GM12878 (cell line): ENCODE measurements around the gene SPG7. TPM values are rescaled to one million over a fixed set of nuclear protein-coding genes. Genes with fewer than 3 reads are reported as not detected.

ENCODE experiments used
- BACH1 ChIP-seq: fragments of 450-650 bp; IDR thresholded peaks from 2 replicates; pipeline ENCODE4 v1.6.1; 2017; ENCODE audit warnings: mild to moderate bottlenecking, borderline replicate concordance
- CREM ChIP-seq: IDR thresholded peaks from 2 replicates; pipeline ENCODE4 v1.6.1; 2014; ENCODE audit warnings: antibody characterized with exemption, low read depth
- EED ChIP-seq: sonication (generic); IDR thresholded peaks from 2 replicates; pipeline ENCODE4 v1.6.1; 2016; ENCODE audit warnings: antibody characterized with exemption, low read depth
- FOS ChIP-seq: IDR thresholded peaks from 3 replicates; pipeline ENCODE4 v1.6.1; 2011; ENCODE audit warnings: borderline replicate concordance; ENCODE audit not compliant: insufficient read length; ENCODE audit errors: extremely low read depth
- HCFC1 ChIP-seq: fragments of 150-350 bp; IDR thresholded peaks from 2 replicates; pipeline ENCODE4 v1.6.1; 2014; ENCODE audit warnings: low read length
- HDAC6 ChIP-seq: fragments of 200-600 bp; sonication (generic); IDR thresholded peaks from one replicate; pipeline ENCODE4 v1.8.0; 2017; ENCODE audit warnings: antibody characterized with exemption; ENCODE audit not compliant: unreplicated experiment
- HDGF ChIP-seq: fragments of 450-650 bp; IDR thresholded peaks from 2 replicates; pipeline ENCODE4 v1.6.1; 2016; ENCODE audit warnings: antibody characterized with exemption
- HSF1 ChIP-seq: fragments of 150-350 bp; IDR thresholded peaks from 2 replicates; pipeline ENCODE4 v1.6.1; 2014; ENCODE audit warnings: mild to moderate bottlenecking, low read depth, low read length
- KLF5 ChIP-seq: fragments of 450-650 bp; IDR thresholded peaks from 2 replicates; pipeline ENCODE4 v1.6.1; 2014; ENCODE audit warnings: mild to moderate bottlenecking; ENCODE audit not compliant: partially characterized antibody
- MAX ChIP-seq: IDR thresholded peaks from 2 replicates; pipeline ENCODE4 v1.6.1; 2012; ENCODE audit warnings: low read depth, low read length, improper control_type of control experiment
- MEF2B ChIP-seq: fragments of 450-650 bp; IDR thresholded peaks from 2 replicates; pipeline ENCODE4 v1.6.1; 2018; ENCODE audit warnings: mild to moderate bottlenecking, moderate library complexity; ENCODE audit not compliant: partially characterized antibody, poor library complexity, severe bottlenecking
- MYC ChIP-seq: IDR thresholded peaks from 2 replicates; pipeline ENCODE4 v1.6.1; 2011; ENCODE audit warnings: mild to moderate bottlenecking, low read length, moderate library complexity, inconsistent platforms; ENCODE audit not compliant: insufficient read depth, insufficient replicate concordance, insufficient read length, severe bottlenecking
- NFXL1 ChIP-seq: fragments of 450-650 bp; IDR thresholded peaks from 2 replicates; pipeline ENCODE4 v1.6.1; 2017; ENCODE audit warnings: antibody characterized with exemption, mild to moderate bottlenecking, borderline replicate concordance
- NKRF ChIP-seq: fragments of 450-650 bp; conservative IDR thresholded peaks from 2 replicates; pipeline ENCODE4 v1.6.1; 2017; ENCODE audit warnings: mild to moderate bottlenecking, moderate library complexity
- RAD51 ChIP-seq: fragments of 450-650 bp; IDR thresholded peaks from 2 replicates; pipeline ENCODE4 v1.6.1; 2016; ENCODE audit warnings: moderate library complexity, mild to moderate bottlenecking, inconsistent platforms
- SMARCA5 ChIP-seq: fragments of 450-650 bp; IDR thresholded peaks from 2 replicates; pipeline ENCODE4 v1.6.1; 2017; ENCODE audit warnings: mild to moderate bottlenecking
- ZNF622 ChIP-seq: fragments of 450-650 bp; IDR thresholded peaks from 2 replicates; pipeline ENCODE4 v1.6.1; 2017; ENCODE audit warnings: mild to moderate bottlenecking, inconsistent platforms
- ZZZ3 ChIP-seq: IDR thresholded peaks from 2 replicates; pipeline ENCODE4 v1.6.1; 2011; ENCODE audit warnings: low read depth; ENCODE audit not compliant: control insufficient read depth, insufficient read length
- polyA plus RNA-seq, 11 experiments: library from polyadenylated mRNA; depleted of rRNA in 4 of 11; unstranded in 6 of 11; stranded (reverse) in 5 of 11; fragments of >200 nt; fragmentation: Nextera tagmentation in 4 of 11; fragmentation: Illumina TruSeq in 1 of 11; extraction: Ambion mirVana in 4 of 11; extraction: Trizol in 1 of 11; gene quantifications; 1 replicate in 1 of 11; 2 replicates in 10 of 11; pipeline versions ENCODE4 v1.2.1 to v1.2.3, GENCODE V29; 2011 to 2016; ENCODE audit warnings: inconsistent platforms in 2 of 11, missing spikeins in 2 of 11, low read depth in 1 of 11
- total RNA-seq, 4 experiments: library from RNA; depleted of rRNA in 3 of 4; stranded (reverse); fragments of >200 nt in 3 of 4; fragmentation: Illumina TruSeq in 1 of 4; extraction: Trizol in 1 of 4; gene quantifications; 2 replicates each; pipeline versions ENCODE4 v1.2.1 to v1.2.3, GENCODE V29; 2013 to 2021
- TF ChIP-seq, protein P1 (sequence below): fragments of 450-650 bp; formaldehyde crosslinking; IDR thresholded peaks from 2 replicates; pipeline ENCODE4 v1.4.0; 2022; ENCODE audit warnings: mild to moderate bottlenecking, moderate library complexity
- TF ChIP-seq, protein P2 (sequence below): fragments of 450-650 bp; formaldehyde crosslinking; IDR thresholded peaks from 2 replicates; pipeline ENCODE4 v1.5.0; 2022; ENCODE audit warnings: mild to moderate bottlenecking, missing genetic modification characterization

The SPG7 gene
- total and polyA plus RNA-seq, 10 of the 15 experiments (the other 5 are each of a cell fraction or from before 2014, with no cell fraction given), result 5.9 to 75.9 (median 52.5) TPM

DNA sequence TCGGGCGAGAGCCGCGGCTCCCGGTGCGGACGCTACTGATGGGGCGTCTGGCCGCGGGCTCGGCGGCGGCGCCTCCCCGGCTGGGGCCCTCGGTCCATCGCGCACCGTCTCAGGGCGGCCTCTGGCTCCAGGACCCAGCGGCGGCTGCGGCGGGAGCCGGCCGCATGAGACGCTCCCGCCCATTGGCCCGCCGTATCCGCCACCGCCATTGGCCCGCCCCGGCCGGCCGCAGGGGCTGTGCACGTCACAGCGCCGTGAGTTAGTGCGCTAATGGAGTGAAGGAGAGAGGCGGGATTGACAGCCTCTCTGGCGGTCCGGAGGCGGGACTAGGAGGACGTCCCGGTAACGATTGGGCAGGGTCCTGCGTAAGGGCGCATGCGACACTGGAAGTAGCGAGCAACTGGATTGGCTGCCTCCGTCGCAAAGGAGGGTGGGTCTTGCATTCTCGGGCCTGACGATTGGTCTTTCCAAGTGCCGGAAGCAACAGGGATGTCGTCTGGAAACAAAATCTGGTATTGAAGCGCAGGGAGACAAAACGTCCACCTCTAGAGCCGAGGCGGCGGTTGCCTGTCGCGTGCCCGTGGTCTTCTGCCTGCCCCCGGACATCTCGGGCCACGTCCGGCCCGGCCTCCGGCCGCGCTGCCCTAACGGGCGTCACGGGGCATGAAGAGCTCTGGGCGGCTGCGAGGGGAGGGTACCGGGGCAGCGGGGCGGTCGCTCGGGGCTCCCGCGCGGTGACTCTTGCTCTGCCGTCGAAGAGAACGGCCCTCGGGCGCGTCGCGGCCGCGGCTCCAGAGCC is 17.6 kb upstream of the SPG7 start, which contains the start of gene ANKRD11 (continued):
- TF ChIP-seq, protein P1, sequence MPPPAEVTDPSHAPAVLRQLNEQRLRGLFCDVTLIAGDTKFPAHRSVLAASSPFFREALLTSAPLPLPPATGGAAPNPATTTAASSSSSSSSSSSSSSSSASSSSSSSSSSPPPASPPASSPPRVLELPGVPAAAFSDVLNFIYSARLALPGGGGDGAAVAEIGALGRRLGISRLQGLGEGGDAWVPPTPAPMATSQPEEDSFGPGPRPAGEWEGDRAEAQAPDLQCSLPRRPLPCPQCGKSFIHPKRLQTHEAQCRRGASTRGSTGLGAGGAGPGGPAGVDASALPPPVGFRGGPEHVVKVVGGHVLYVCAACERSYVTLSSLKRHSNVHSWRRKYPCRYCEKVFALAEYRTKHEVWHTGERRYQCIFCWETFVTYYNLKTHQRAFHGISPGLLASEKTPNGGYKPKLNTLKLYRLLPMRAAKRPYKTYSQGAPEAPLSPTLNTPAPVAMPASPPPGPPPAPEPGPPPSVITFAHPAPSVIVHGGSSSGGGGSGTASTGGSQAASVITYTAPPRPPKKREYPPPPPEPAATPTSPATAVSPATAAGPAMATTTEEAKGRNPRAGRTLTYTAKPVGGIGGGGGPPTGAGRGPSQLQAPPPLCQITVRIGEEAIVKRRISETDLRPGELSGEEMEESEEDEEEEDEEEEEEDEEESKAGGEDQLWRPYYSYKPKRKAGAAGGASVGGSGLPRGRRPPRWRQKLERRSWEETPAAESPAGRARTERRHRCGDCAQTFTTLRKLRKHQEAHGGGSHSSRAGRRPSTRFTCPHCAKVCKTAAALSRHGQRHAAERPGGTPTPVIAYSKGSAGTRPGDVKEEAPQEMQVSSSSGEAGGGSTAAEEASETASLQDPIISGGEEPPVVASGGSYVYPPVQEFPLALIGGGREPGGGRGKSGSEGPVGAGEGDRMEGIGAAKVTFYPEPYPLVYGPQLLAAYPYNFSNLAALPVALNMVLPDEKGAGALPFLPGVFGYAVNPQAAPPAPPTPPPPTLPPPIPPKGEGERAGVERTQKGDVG (CRISPR knock-in tag), result no peak
- TF ChIP-seq HDAC6, result peak; percentile 66
- TF ChIP-seq HCFC1, result peak; percentile 44; the same call in 1 of the 2 replicates
- no peak for TF ChIP-seq MEF2B
- TF ChIP-seq KLF5, result peak; percentile 79
- TF ChIP-seq ZNF622, result no peak
- peak; percentile 93 for TF ChIP-seq CREM
- TF ChIP-seq BACH1, result peak; percentile 66; the same call in 1 of the 2 replicates
- no peak for TF ChIP-seq ZZZ3
- no peak for TF ChIP-seq EED
- TF ChIP-seq MYC, result no peak
- no peak for TF ChIP-seq RAD51
- no peak for TF ChIP-seq MAX
- TF ChIP-seq, protein P2, sequence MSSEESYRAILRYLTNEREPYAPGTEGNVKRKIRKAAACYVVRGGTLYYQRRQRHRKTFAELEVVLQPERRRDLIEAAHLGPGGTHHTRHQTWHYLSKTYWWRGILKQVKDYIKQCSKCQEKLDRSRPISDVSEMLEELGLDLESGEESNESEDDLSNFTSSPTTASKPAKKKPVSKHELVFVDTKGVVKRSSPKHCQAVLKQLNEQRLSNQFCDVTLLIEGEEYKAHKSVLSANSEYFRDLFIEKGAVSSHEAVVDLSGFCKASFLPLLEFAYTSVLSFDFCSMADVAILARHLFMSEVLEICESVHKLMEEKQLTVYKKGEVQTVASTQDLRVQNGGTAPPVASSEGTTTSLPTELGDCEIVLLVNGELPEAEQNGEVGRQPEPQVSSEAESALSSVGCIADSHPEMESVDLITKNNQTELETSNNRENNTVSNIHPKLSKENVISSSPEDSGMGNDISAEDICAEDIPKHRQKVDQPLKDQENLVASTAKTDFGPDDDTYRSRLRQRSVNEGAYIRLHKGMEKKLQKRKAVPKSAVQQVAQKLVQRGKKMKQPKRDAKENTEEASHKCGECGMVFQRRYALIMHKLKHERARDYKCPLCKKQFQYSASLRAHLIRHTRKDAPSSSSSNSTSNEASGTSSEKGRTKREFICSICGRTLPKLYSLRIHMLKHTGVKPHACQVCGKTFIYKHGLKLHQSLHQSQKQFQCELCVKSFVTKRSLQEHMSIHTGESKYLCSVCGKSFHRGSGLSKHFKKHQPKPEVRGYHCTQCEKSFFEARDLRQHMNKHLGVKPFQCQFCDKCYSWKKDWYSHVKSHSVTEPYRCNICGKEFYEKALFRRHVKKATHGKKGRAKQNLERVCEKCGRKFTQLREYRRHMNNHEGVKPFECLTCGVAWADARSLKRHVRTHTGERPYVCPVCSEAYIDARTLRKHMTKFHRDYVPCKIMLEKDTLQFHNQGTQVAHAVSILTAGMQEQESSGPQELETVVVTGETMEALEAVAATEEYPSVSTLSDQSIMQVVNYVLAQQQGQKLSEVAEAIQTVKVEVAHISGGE (CRISPR knock-in tag), result no peak
- peak; percentile 96 for TF ChIP-seq HDGF
- peak; percentile 92 for TF ChIP-seq SMARCA5
- TF ChIP-seq NFXL1, result no peak
- no peak for TF ChIP-seq HSF1
- TF ChIP-seq NKRF, result peak; percentile 94
- peak; percentile 78 for TF ChIP-seq FOS
